Measurements from ENCODE around the gene FBXL7.

The FBXL7 gene

GRCh38 chr5:15772131-15772530 is 272.2 kb downstream of the FBXL7 start:
- H3K4me3 Mint-ChIP-seq = no peak overlapping the region
- ATAC-seq = no peak
- no peaks in the 10 kb centered on the region for H3K4me1 Mint-ChIP-seq
- no peaks in the 10 kb centered on the region for H3K27me3 Mint-ChIP-seq
- peaks cover 0 to 12% of the 10 kb centered on the region in 2 donors for H3K9me3 Mint-ChIP-seq
- no peak for DNase-seq
- no peak overlapping the region for H3K27ac Mint-ChIP-seq

GRCh38 chr5:15774632-15775031 is 274.7 kb downstream of the FBXL7 start:
- Mint-ChIP-seq H3K27ac (no peak overlapping the region), H3K9me3 (peaks cover 9 to 11% of the 10 kb centered on the region in 2 donors), H3K4me3 (no peak overlapping the region), H3K4me1 (no peaks in the 10 kb centered on the region), H3K27me3 (no peaks in the 10 kb centered on the region)
- DNase-seq (no peak), ATAC-seq (no peak)

GRCh38 chr5:15776346-15776745 is 276.4 kb downstream of the FBXL7 start:
- peaks cover 9 to 10% of the 10 kb centered on the region in 2 donors for H3K9me3 Mint-ChIP-seq

GRCh38 chr5:15783734-15784133 is 283.8 kb downstream of the FBXL7 start:
- no peak overlapping the region for H3K27ac Mint-ChIP-seq
- H3K4me3 Mint-ChIP-seq = no peak overlapping the region
- peaks cover 5 to 7% of the 10 kb centered on the region in 2 donors for H3K9me3 Mint-ChIP-seq
- no peaks in the 10 kb centered on the region for H3K4me1 Mint-ChIP-seq
- DNase-seq (no peak), ATAC-seq (no peak)
- H3K27me3 Mint-ChIP-seq = no peaks in the 10 kb centered on the region

More at GRCh38 chr5:15776346-15776745, 276.4 kb downstream of the FBXL7 start:
- ATAC-seq (no peak), DNase-seq (no peak)
- Mint-ChIP-seq H3K27ac (no peak overlapping the region), H3K27me3 (no peaks in the 10 kb centered on the region), H3K4me1 (no peaks in the 10 kb centered on the region), H3K4me3 (no peak overlapping the region)

- ATAC-seq (no peak), DNase-seq (no peak)
- Mint-ChIP-seq H3K9me3 (peaks cover 0 to 7% of the 10 kb centered on the region in 2 donors), H3K27ac (no peak overlapping the region), H3K4me1 (no peaks in the 10 kb centered on the region), H3K27me3 (no peaks in the 10 kb centered on the region), H3K4me3 (no peak overlapping the region)
Measured at GRCh38 chr5:15785531-15785981, 285.6 kb downstream of the FBXL7 start.

DNA sequence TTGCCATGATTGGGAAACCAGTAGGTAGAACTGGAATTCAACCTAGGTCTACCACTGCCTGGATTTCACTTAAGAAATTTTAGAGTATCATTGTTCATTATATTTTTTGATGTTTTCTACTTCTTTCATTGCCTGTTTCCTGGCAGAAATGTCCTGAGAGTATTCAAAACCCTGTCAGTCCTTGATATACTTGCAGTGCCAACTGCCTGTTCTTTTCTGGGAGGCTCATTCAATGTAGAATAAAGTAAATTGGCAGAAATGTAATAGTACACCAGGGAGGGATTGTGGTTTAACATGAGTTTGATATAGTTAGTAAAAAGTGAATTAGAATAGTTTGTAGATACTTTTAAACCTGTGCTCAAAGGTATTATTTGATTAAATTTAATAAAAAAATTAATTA is 286.3 kb downstream of the FBXL7 start:
- no peaks in the 10 kb centered on the region for H3K4me1 Mint-ChIP-seq
- H3K27ac Mint-ChIP-seq = no peak overlapping the region
- no peaks in the 10 kb centered on the region for H3K27me3 Mint-ChIP-seq
- peaks cover 0 to 2% of the 10 kb centered on the region in 2 donors for H3K9me3 Mint-ChIP-seq
- DNase-seq (no peak), ATAC-seq (no peak)
- H3K4me3 Mint-ChIP-seq = no peak overlapping the region

DNA sequence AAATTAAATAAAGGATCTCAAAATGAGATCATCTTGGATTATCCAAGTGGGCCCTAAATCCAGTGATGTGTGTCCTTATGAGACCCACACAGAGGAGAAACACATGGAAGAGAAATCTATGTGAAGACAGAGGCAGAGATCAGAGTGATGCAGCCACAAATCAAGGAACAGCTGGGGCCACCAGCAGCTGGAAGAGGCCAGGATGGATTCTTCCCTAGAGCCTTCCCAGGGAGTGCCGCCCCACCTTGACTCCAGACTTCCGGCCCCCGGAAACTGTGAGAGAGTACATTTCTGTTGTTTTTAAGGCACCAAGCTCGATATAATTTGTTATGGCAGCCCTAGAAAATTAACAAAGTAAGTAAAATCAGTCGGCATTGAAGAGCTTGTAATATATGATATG is 286.9 kb downstream of the FBXL7 start:
- H3K9me3 Mint-ChIP-seq = no peaks in the 10 kb centered on the region
- no peak for ATAC-seq

GRCh38 chr5:15787681-15788080 is 287.7 kb downstream of the FBXL7 start:
- Mint-ChIP-seq H3K27ac (no peak overlapping the region), H3K4me1 (no peaks in the 10 kb centered on the region), H3K9me3 (no peaks in the 10 kb centered on the region), H3K27me3 (no peaks in the 10 kb centered on the region), H3K4me3 (no peak overlapping the region)
- ATAC-seq (no peak), DNase-seq (no peak)

More for the DNA sequence above, 286.9 kb downstream of the FBXL7 start:
- no peaks in the 10 kb centered on the region for H3K4me1 Mint-ChIP-seq
- H3K4me3 Mint-ChIP-seq = no peak overlapping the region
- no peak for DNase-seq
- H3K27ac Mint-ChIP-seq = peak overlapping the region in 1 of 2 donors; percentile 71
- no peaks in the 10 kb centered on the region for H3K27me3 Mint-ChIP-seq

DNA sequence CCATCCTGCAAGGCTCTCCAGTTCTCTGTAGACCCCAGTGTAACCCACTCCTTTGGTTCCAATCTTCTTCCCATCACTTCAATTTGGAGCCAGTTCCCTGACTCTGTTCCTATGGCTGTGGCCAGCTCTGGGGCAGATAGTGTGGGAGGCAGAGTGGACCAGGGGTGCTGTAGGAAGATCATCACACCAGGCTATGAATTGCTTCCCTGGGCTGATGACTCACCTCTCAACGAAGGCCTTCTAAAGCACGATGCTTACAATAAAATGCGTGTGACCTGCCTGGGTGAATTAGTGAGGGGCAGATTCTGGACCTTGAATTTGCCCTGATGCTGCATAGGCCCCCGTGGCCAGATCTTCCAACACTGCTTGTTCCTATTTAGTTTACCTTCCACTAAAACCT is 289.7 kb downstream of the FBXL7 start:
- no peak overlapping the region for H3K4me3 Mint-ChIP-seq
- DNase-seq (no peak), ATAC-seq (no peak)
- no peaks in the 10 kb centered on the region for H3K9me3 Mint-ChIP-seq
- no peak overlapping the region for H3K27ac Mint-ChIP-seq
- H3K4me1 Mint-ChIP-seq = no peaks in the 10 kb centered on the region
- no peaks in the 10 kb centered on the region for H3K27me3 Mint-ChIP-seq

- no peak for DNase-seq
- H3K4me3 Mint-ChIP-seq = no peak overlapping the region
- H3K9me3 Mint-ChIP-seq = no peaks in the 10 kb centered on the region
- no peak overlapping the region for H3K27ac Mint-ChIP-seq
- no peak for ATAC-seq
- H3K27me3 Mint-ChIP-seq = no peaks in the 10 kb centered on the region
- no peaks in the 10 kb centered on the region for H3K4me1 Mint-ChIP-seq
Measured at GRCh38 chr5:15790446-15791018, 290.6 kb downstream of the FBXL7 start.

- no peak overlapping the region for H3K4me3 Mint-ChIP-seq
- H3K27ac Mint-ChIP-seq = peak overlapping the region in 1 of 2 donors; percentile 80
- H3K4me1 Mint-ChIP-seq = no peaks in the 10 kb centered on the region
- no peak for ATAC-seq
- DNase-seq = no peak
- H3K27me3 Mint-ChIP-seq = no peaks in the 10 kb centered on the region
- no peaks in the 10 kb centered on the region for H3K9me3 Mint-ChIP-seq
Measured at GRCh38 chr5:15791274-15791673, 291.3 kb downstream of the FBXL7 start.

DNA sequence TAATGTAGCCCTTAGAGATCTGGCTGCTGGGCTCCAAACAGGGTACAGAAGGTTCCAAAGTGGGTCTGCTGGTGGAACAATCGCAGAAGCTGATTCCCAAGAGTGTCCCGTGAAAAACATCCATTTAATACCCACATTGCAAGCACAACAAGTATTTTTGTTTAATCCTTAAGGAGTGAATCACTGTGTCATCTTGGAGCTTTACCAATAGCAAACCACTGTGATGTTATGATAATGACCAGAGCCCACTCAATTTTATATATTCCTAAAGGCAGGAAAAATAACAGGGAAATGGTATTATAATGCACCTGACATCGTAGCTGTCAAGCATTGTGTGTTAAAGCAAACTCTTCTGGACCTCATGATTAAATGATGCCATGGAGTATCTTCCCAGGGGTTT is 291.9 kb downstream of the FBXL7 start:
- Mint-ChIP-seq H3K4me1 (no peaks in the 10 kb centered on the region), H3K9me3 (no peaks in the 10 kb centered on the region), H3K4me3 (no peak overlapping the region), H3K27me3 (no peaks in the 10 kb centered on the region), H3K27ac (no peak overlapping the region)
- ATAC-seq (no peak), DNase-seq (no peak)

GRCh38 chr5:15794052-15794985 is 294.3 kb downstream of the FBXL7 start:
- no peaks in the 10 kb centered on the region for H3K27me3 Mint-ChIP-seq
- no peaks in the 10 kb centered on the region for H3K9me3 Mint-ChIP-seq
- no peak for DNase-seq
- H3K4me1 Mint-ChIP-seq = no peaks in the 10 kb centered on the region
- H3K27ac Mint-ChIP-seq = no peak overlapping the region
- no peak overlapping the region for H3K4me3 Mint-ChIP-seq
- no peak for ATAC-seq

DNA sequence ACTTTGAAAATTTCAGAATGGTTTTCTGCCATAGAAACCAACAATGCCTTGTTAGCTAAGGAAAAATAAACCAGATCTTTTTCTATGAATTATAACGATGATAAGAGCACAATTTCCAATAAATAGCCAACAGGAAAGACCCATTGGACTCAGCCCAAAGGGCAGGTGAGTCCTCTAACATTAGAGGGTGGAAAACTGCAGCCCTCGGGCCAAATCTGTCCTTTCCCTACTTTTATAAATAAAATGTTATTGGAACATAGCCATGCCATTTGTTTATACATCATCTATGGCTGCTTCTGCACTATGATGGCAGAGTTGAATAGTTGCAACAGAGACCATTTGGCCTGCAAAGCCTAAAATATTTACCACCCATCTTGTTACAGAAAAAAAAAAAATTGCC is 296.1 kb downstream of the FBXL7 start:
- Mint-ChIP-seq H3K27ac (no peak overlapping the region), H3K4me1 (no peaks in the 10 kb centered on the region), H3K27me3 (no peaks in the 10 kb centered on the region), H3K9me3 (no peaks in the 10 kb centered on the region), H3K4me3 (no peak overlapping the region)
- DNase-seq (no peak), ATAC-seq (no peak)

GRCh38 chr5:15796557-15796956 is 296.6 kb downstream of the FBXL7 start:
- no peak for ATAC-seq
- H3K4me1 Mint-ChIP-seq = no peaks in the 10 kb centered on the region
- DNase-seq = no peak

GRCh38 chr5:15797116-15797515 is 297.1 kb downstream of the FBXL7 start:
- Mint-ChIP-seq H3K4me3 (no peak overlapping the region), H3K27me3 (no peaks in the 10 kb centered on the region), H3K27ac (no peak overlapping the region), H3K9me3 (no peaks in the 10 kb centered on the region), H3K4me1 (no peaks in the 10 kb centered on the region)
- ATAC-seq (no peak), DNase-seq (no peak)

More at GRCh38 chr5:15796557-15796956, 296.6 kb downstream of the FBXL7 start:
- Mint-ChIP-seq H3K9me3 (no peaks in the 10 kb centered on the region), H3K4me3 (no peak overlapping the region), H3K27ac (no peak overlapping the region), H3K27me3 (no peaks in the 10 kb centered on the region)

Data from stimulated activated naive CD8-positive, alpha-beta T cell treated with anti-CD3 and anti-CD28 coated beads, Interleukin-15, amount 100 ng/mL, for 72 hours (primary cell).